ENCODE data around the gene GATM. TPM values are rescaled to one million over a fixed set of nuclear protein-coding genes. Genes with fewer than 3 reads are reported as not detected.

GATM gene
- total and polyA plus RNA-seq, 2 experiments from 2014 or later: 87.6 to 268 TPM

- 74% methylated on average over 6 of the region's 6 CpGs for WGBS (ENCODE audit: low lambda C conversion rate, missing lambda C conversion rate)
- Histone ChIP-seq H3K4me2 (peak overlapping the region; percentile 54), H3K4me1 (ENCODE audit: insufficient read depth) (no peaks in the 10 kb centered on the region), H3K4me3 (no peak overlapping the region), H3K9me2 (replicated peaks; ENCODE audit: insufficient read depth) (no peaks in the 10 kb centered on the region), H3K79me2 (peaks cover 7% of the 10 kb centered on the region), H2AFZ (no peak overlapping the region), H3K9me3 (ENCODE audit: low read depth) (no peaks in the 10 kb centered on the region), H3K27me3 (no peaks in the 10 kb centered on the region), H3K27ac (peak overlapping the region; percentile 79), H4K20me1 (ENCODE audit: insufficient read depth, poor library complexity, severe bottlenecking) (no peaks in the 10 kb centered on the region), H3K36me3 (replicated peaks; ENCODE audit: insufficient read depth, low read depth) (no peaks in the 10 kb centered on the region)
- TF ChIP-seq, protein P1, sequence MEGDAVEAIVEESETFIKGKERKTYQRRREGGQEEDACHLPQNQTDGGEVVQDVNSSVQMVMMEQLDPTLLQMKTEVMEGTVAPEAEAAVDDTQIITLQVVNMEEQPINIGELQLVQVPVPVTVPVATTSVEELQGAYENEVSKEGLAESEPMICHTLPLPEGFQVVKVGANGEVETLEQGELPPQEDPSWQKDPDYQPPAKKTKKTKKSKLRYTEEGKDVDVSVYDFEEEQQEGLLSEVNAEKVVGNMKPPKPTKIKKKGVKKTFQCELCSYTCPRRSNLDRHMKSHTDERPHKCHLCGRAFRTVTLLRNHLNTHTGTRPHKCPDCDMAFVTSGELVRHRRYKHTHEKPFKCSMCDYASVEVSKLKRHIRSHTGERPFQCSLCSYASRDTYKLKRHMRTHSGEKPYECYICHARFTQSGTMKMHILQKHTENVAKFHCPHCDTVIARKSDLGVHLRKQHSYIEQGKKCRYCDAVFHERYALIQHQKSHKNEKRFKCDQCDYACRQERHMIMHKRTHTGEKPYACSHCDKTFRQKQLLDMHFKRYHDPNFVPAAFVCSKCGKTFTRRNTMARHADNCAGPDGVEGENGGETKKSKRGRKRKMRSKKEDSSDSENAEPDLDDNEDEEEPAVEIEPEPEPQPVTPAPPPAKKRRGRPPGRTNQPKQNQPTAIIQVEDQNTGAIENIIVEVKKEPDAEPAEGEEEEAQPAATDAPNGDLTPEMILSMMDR (IDR thresholded peaks at IDR 0.05; ENCODE audit: poor library complexity): no peak
- no peak for TF ChIP-seq EZH2phosphoT487 (IDR thresholded peaks at IDR 0.05; ENCODE audit: low read depth, severe bottlenecking, unreplicated experiment)
- no peak for TF ChIP-seq EZH2 (IDR thresholded peaks at IDR 0.05; ENCODE audit: borderline replicate concordance)
- no peak for DNase-seq (ENCODE audit: low spot score)
Measured at GRCh38 chr15:45397116-45397665, 18.8 kb upstream of the GATM start.

DNA sequence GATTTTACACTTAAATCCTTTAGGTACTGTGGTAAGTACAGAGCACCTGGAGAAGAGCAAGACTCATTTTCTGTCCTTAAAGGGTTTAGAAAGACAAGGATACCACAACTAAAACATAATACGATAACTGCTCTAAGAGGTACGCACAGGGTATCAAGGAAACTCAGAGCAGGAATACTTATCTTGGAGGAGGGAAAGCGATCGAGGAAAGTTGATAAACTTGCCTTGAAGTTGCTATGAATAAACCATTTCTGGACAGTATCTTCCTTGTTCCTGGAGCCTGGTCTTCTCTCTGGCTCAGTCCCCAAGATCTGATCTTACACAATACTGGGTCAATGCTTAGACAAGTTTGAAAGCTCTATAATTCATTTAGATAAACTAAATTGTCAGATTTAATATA, 17.6 kb upstream of the GATM start:
- no peak overlapping the region for H3K27ac ChIP-seq
- H3K9me2 ChIP-seq (replicated peaks; ENCODE audit: insufficient read depth): no peaks in the 10 kb centered on the region
- no peak overlapping the region for H2AFZ ChIP-seq
- no peak for TF ChIP-seq EZH2 (IDR thresholded peaks at IDR 0.05; ENCODE audit: borderline replicate concordance)
- no peak for TF ChIP-seq EZH2phosphoT487 (IDR thresholded peaks at IDR 0.05; ENCODE audit: low read depth, severe bottlenecking, unreplicated experiment)
- TF ChIP-seq, protein P1 (IDR thresholded peaks at IDR 0.05; ENCODE audit: poor library complexity): no peak
- WGBS (ENCODE audit: low lambda C conversion rate, missing lambda C conversion rate): 75% methylated on average over 4 of the region's 4 CpGs
- peaks cover 6% of the 10 kb centered on the region for H3K79me2 ChIP-seq
- H3K4me2 ChIP-seq: peak overlapping the region; percentile 48
- H3K9me3 ChIP-seq (ENCODE audit: low read depth): no peaks in the 10 kb centered on the region
- no peaks in the 10 kb centered on the region for H3K36me3 ChIP-seq (replicated peaks; ENCODE audit: insufficient read depth, low read depth)
- H3K27me3 ChIP-seq: no peaks in the 10 kb centered on the region
- no peak overlapping the region for H3K4me3 ChIP-seq
- DNase-seq (ENCODE audit: low spot score): no peak
- H3K4me1 ChIP-seq (ENCODE audit: insufficient read depth): peaks cover 4% of the 10 kb centered on the region
- H4K20me1 ChIP-seq (ENCODE audit: insufficient read depth, poor library complexity, severe bottlenecking): no peaks in the 10 kb centered on the region

DNA sequence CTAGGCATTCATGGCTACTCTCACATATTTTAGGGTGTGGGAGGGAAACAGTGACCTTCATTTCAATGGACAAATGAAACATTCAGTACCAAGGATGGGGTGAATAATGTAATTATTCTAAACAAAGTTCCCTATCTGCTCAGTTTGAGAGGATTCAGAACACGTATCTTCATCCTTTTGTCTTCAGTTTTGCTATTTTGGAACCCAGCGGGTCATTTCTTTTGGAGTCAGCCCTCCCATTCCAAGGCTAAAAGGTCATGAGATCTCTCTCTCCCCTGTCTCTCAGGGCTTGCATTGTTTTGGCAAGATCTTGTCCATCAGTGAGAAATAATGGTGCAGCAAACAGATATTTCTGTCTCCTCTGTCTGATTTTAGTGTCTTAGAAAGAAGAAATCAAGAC, 16.3 kb upstream of the GATM start:
- no peaks in the 10 kb centered on the region for H3K79me2 ChIP-seq
- H4K20me1 ChIP-seq (ENCODE audit: insufficient read depth, poor library complexity, severe bottlenecking): no peaks in the 10 kb centered on the region
- 81% methylated on average over 2 of the region's 2 CpGs for WGBS (ENCODE audit: low lambda C conversion rate, missing lambda C conversion rate)
- peak overlapping the region; percentile 0 for H3K4me2 ChIP-seq
- no peak overlapping the region for H2AFZ ChIP-seq
- no peaks in the 10 kb centered on the region for H3K9me3 ChIP-seq (ENCODE audit: low read depth)
- DNase-seq (ENCODE audit: low spot score): no peak
- H3K27ac ChIP-seq: no peak overlapping the region
- no peaks in the 10 kb centered on the region for H3K27me3 ChIP-seq
- TF ChIP-seq EZH2phosphoT487 (IDR thresholded peaks at IDR 0.05; ENCODE audit: low read depth, severe bottlenecking, unreplicated experiment) (no peak), EZH2 (IDR thresholded peaks at IDR 0.05; ENCODE audit: borderline replicate concordance) (no peak)
- TF ChIP-seq, protein P1 (IDR thresholded peaks at IDR 0.05; ENCODE audit: poor library complexity): no peak
- H3K36me3 ChIP-seq (replicated peaks; ENCODE audit: insufficient read depth, low read depth): no peaks in the 10 kb centered on the region
- H3K4me1 ChIP-seq (ENCODE audit: insufficient read depth): peaks cover 6% of the 10 kb centered on the region
- H3K4me3 ChIP-seq: no peak overlapping the region
- H3K9me2 ChIP-seq (replicated peaks; ENCODE audit: insufficient read depth): no peaks in the 10 kb centered on the region
